Vagina (tissue), 2 donors: ENCODE results near the gene PRPF6.

Experiments
- CTCF ChIP-seq, 3 experiments: fragments of 450-650 bp in 2 of 3; fragments of 200-600 bp in 1 of 3; sonication (generic) in 1 of 3; IDR thresholded peaks; one replicate each; pipeline ENCODE4 v1.5.1; 2017 to 2019; ENCODE audit warnings: antibody characterized with exemption in 3 of 3, mild to moderate bottlenecking in 2 of 3, moderate library complexity in 2 of 3
- POLR2A ChIP-seq, 2 donors: fragments of 450-650 bp; IDR thresholded peaks; one replicate each; pipeline ENCODE4 v1.6.1; 2017; ENCODE audit warnings: antibody characterized with exemption in 2 of 2, mild to moderate bottlenecking in 2 of 2, moderate library complexity in 2 of 2

- TF ChIP-seq CTCF (IDR thresholded peaks at IDR 0.05) (no peak), POLR2A (IDR thresholded peaks at IDR 0.05) (no peak)
Measured at GRCh38 chr20:64065974-64066343, 85.0 kb downstream of the PRPF6 start.
